ENCODE results near the gene PODXL2.

DNA sequence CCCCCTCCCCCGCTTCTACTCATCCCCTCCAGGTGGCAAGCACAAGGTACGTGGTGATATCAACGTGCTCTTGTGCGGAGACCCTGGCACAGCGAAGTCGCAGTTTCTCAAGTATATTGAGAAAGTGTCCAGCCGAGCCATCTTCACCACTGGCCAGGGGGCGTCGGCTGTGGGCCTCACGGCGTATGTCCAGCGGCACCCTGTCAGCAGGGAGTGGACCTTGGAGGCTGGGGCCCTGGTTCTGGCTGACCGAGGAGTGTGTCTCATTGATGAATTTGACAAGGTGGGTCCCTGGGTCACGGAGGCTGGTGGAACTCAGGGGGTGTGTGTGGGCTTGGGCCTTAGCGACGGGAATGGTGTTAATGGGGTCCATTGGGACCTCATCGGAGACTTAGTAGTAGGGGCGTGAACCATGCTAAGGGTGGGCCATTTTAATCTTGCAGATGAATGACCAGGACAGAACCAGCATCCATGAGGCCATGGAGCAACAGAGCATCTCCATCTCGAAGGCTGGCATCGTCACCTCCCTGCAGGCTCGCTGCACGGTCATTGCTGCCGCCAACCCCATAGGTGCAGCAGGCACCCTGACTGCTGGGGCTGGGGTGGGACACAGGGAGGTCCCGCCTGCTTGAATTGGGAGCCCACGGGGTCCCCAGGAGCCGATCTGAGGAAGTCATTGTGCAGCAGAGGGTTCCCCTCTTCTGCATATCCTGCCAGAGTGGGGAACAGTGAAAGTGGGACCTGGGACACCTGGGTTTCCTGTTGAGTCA lies 12.0 kb upstream of the PODXL2 start:
- TF ChIP-seq, protein P1, sequence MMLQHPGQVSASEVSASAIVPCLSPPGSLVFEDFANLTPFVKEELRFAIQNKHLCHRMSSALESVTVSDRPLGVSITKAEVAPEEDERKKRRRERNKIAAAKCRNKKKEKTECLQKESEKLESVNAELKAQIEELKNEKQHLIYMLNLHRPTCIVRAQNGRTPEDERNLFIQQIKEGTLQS (IDR thresholded peaks at IDR 0.05), result no peak
- TF ChIP-seq, protein P2, sequence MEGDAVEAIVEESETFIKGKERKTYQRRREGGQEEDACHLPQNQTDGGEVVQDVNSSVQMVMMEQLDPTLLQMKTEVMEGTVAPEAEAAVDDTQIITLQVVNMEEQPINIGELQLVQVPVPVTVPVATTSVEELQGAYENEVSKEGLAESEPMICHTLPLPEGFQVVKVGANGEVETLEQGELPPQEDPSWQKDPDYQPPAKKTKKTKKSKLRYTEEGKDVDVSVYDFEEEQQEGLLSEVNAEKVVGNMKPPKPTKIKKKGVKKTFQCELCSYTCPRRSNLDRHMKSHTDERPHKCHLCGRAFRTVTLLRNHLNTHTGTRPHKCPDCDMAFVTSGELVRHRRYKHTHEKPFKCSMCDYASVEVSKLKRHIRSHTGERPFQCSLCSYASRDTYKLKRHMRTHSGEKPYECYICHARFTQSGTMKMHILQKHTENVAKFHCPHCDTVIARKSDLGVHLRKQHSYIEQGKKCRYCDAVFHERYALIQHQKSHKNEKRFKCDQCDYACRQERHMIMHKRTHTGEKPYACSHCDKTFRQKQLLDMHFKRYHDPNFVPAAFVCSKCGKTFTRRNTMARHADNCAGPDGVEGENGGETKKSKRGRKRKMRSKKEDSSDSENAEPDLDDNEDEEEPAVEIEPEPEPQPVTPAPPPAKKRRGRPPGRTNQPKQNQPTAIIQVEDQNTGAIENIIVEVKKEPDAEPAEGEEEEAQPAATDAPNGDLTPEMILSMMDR (IDR thresholded peaks at IDR 0.05 in 2 of 3, conservative IDR thresholded peaks at IDR 0.05 in 1 of 3; ENCODE audit: borderline replicate concordance in 1 of 3, insufficient read depth in 1 of 3, low read depth in 2 of 3, low read length in 2 of 3), result no peak
